Transverse colon (tissue), 4 donors: Measurements from ENCODE around the gene CNTN4. TPM values are rescaled to one million over a fixed set of nuclear protein-coding genes. Genes with fewer than 3 reads are reported as not detected.

ENCODE experiments used
- DNase-seq: peaks from one replicate; pipeline ENCODE4 v3.0.0-alpha.2; 2019
- H3K27ac ChIP-seq, 4 donors: fragments of 200-600 bp; sonication (generic); 2 replicates each; pipeline ENCODE4 v1.5.1; 2016 to 2018; ENCODE audit warnings: inconsistent platforms in 4 of 4
- H3K27me3 ChIP-seq: fragments of 200-600 bp; sonication (generic); 2 replicates; pipeline ENCODE4 v1.5.1; 2017; ENCODE audit warnings: inconsistent platforms
- H3K36me3 ChIP-seq, 4 donors: fragments of 200-600 bp; sonication (generic); 2 replicates each; pipeline ENCODE4 v1.5.1; 2017 to 2019; ENCODE audit warnings: inconsistent platforms in 4 of 4
- H3K4me1 ChIP-seq, 4 donors: fragments of 200-600 bp; sonication (generic); 2 replicates each; pipeline ENCODE4 v1.5.1; 2017 to 2020; ENCODE audit warnings: inconsistent platforms in 4 of 4
- H3K4me3 ChIP-seq, 4 donors: fragments of 200-600 bp; sonication (generic); 1 replicate in 1 of 4; 2 replicates in 3 of 4; pipeline versions ENCODE4 v1.5.1 to v1.6.1; 2017 to 2019; ENCODE audit warnings: inconsistent platforms in 4 of 4
- H3K9me3 ChIP-seq, 2 donors: fragments of 200-600 bp; sonication (generic); 2 replicates each; pipeline ENCODE4 v1.5.1; 2017 to 2019; ENCODE audit warnings: inconsistent platforms in 2 of 2
- EP300 ChIP-seq: sonication (generic); formaldehyde crosslinking; IDR thresholded peaks from one replicate; pipeline ENCODE4 v1.6.1; 2017; ENCODE audit warnings: antibody characterized with exemption, low read depth
- POLR2A ChIP-seq: fragments of 450-650 bp; IDR thresholded peaks from one replicate; pipeline ENCODE4 v1.6.1; 2016; ENCODE audit warnings: antibody characterized with exemption, mild to moderate bottlenecking, moderate library complexity
- POLR2AphosphoS5 ChIP-seq, 3 donors: sonication (generic); formaldehyde crosslinking; IDR thresholded peaks; one replicate each; pipeline ENCODE4 v1.6.1; 2016; ENCODE audit warnings: antibody characterized with exemption in 3 of 3
- WGBS, 2 donors: methylation state at CpG; one replicate each; pipeline ENCODE4 v1.1.5; 2018; ENCODE audit warnings: low coverage in 1 of 2; 5-methylcytosine and 5-hydroxymethylcytosine counted together
- in situ Hi-C, 4 donors: fragments of 200-750 bp; cut with MboI; loops; one replicate each; pipeline versions ENCODE4 v1.15.0 to v1.15.1; 2017; ENCODE audit warnings: low sequenced_read_pairs in 3 of 4, low pct_ligation_motif_present in 1 of 4, low pct_unique_long_range_greater_than_20kb in 1 of 4
- intact Hi-C: fragments of 100-400 bp; cut with DNase I; formaldehyde crosslinking; loops from one replicate; pipeline ENCODE4 v1.15.1; 2023; ENCODE audit warnings: low total_unique reads
- total RNA-seq, 4 donors: library from RNA; depleted of rRNA; stranded (reverse); fragments of >200 nt; gene quantifications; one replicate each; pipeline ENCODE4 v1.1.0, GENCODE V29; 2016
- TF ChIP-seq, protein P1 (sequence below), 5 experiments: fragments of 200-600 bp in 3 of 5; fragments of 450-650 bp in 2 of 5; sonication (generic) in 3 of 5; IDR thresholded peaks; 1 replicate in 2 of 5; 2 replicates in 3 of 5; pipeline ENCODE4 v1.5.1; 2016 to 2017; ENCODE audit warnings: antibody characterized with exemption in 5 of 5, inconsistent platforms in 3 of 5, mild to moderate bottlenecking in 2 of 5, moderate library complexity in 1 of 5

The CNTN4 gene
- total RNA-seq, 4 donors from 2014 or later, result 17.6 to 49.0 (median 17.8) TPM

DNA sequence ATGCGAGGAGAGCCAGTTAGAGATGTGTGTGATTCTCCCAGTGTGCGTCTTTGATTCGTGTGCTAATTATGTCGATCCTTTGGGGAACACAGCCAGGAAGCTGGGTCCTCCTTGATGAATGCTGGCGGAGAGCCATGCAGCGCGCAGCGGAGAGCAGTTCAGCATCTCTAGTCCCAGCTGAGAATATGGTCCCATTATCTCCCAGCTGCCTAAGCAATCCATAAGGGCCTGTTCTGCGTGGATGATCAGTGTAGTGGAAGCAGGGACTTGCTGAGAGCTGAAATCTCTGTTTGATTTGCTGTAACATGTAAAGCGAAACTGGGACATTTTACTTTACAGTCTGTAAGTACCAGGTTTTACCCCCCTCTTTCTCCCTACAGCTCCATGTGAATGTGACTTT is 412.7 kb downstream of the CNTN4 start:
- TF ChIP-seq POLR2A (no peak), EP300 (no peak), POLR2AphosphoS5 (IDR thresholded peaks at IDR 0.05) (no peak)
- TF ChIP-seq, protein P1, sequence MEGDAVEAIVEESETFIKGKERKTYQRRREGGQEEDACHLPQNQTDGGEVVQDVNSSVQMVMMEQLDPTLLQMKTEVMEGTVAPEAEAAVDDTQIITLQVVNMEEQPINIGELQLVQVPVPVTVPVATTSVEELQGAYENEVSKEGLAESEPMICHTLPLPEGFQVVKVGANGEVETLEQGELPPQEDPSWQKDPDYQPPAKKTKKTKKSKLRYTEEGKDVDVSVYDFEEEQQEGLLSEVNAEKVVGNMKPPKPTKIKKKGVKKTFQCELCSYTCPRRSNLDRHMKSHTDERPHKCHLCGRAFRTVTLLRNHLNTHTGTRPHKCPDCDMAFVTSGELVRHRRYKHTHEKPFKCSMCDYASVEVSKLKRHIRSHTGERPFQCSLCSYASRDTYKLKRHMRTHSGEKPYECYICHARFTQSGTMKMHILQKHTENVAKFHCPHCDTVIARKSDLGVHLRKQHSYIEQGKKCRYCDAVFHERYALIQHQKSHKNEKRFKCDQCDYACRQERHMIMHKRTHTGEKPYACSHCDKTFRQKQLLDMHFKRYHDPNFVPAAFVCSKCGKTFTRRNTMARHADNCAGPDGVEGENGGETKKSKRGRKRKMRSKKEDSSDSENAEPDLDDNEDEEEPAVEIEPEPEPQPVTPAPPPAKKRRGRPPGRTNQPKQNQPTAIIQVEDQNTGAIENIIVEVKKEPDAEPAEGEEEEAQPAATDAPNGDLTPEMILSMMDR (IDR thresholded peaks at IDR 0.05), result no peak
- no peaks in the 10 kb centered on the region for H3K27me3 ChIP-seq
- intact Hi-C loops, result no loop called here
- no peaks in the 10 kb centered on the region for H3K4me1 ChIP-seq
- H3K9me3 ChIP-seq, result no peaks in the 10 kb centered on the region
- H3K36me3 ChIP-seq, result no peaks in the 10 kb centered on the region
- no peak for DNase-seq
- H3K27ac ChIP-seq, result no peak overlapping the region
- 57 to 80% methylated on average over 4 to 10 of the region's 10 CpGs for WGBS, 2 donors
- H3K4me3 ChIP-seq, result no peak overlapping the region
- in situ Hi-C loops, result no loop called here

GRCh38 chr3:2512881-2513280 is 414.2 kb downstream of the CNTN4 start:
- no peak overlapping the region for H3K4me3 ChIP-seq
- intact Hi-C loops, result no loop called here
- no peak for DNase-seq
- no peaks in the 10 kb centered on the region for H3K4me1 ChIP-seq
- no peaks in the 10 kb centered on the region for H3K9me3 ChIP-seq
- H3K27ac ChIP-seq, result no peak overlapping the region
- no peaks in the 10 kb centered on the region for H3K36me3 ChIP-seq
- WGBS, 2 donors, result 71 to 75% methylated on average over 2 of the region's 2 CpGs
- TF ChIP-seq POLR2A (no peak), POLR2AphosphoS5 (IDR thresholded peaks at IDR 0.05) (no peak), EP300 (no peak)
- TF ChIP-seq, protein P1 (IDR thresholded peaks at IDR 0.05), result no peak
- in situ Hi-C loops, result no loop called here
- H3K27me3 ChIP-seq, result no peaks in the 10 kb centered on the region

GRCh38 chr3:2513986-2514385 is 415.3 kb downstream of the CNTN4 start:
- intact Hi-C loops (no loop called here), in situ Hi-C loops (no loop called here)
- TF ChIP-seq EP300 (no peak), POLR2AphosphoS5 (IDR thresholded peaks at IDR 0.05) (no peak), POLR2A (no peak)
- TF ChIP-seq, protein P1 (IDR thresholded peaks at IDR 0.05), result no peak
- Histone ChIP-seq H3K27ac (no peak overlapping the region), H3K9me3 (no peaks in the 10 kb centered on the region), H3K4me3 (no peak overlapping the region), H3K27me3 (no peaks in the 10 kb centered on the region), H3K36me3 (no peaks in the 10 kb centered on the region), H3K4me1 (no peaks in the 10 kb centered on the region)
- no peak for DNase-seq
- 49 to 80% methylated on average over 1 to 4 of the region's 4 CpGs for WGBS, 2 donors

GRCh38 chr3:2516762-2517441 is 418.2 kb downstream of the CNTN4 start:
- TF ChIP-seq POLR2AphosphoS5 (IDR thresholded peaks at IDR 0.05) (no peak), EP300 (no peak), POLR2A (no peak)
- TF ChIP-seq, protein P1 (IDR thresholded peaks at IDR 0.05), result no peak
- Histone ChIP-seq H3K36me3 (no peaks in the 10 kb centered on the region), H3K4me1 (no peaks in the 10 kb centered on the region), H3K4me3 (no peak overlapping the region), H3K27me3 (no peaks in the 10 kb centered on the region), H3K27ac (no peak overlapping the region), H3K9me3 (no peaks in the 10 kb centered on the region)
- intact Hi-C loops, result loop anchor here (2.0 kb wide), 1 partner anchor 72 kb away; no protein-coding TSS in a partner anchor
- in situ Hi-C loops, result no loop called here
- DNase-seq, result no peak
- WGBS, 2 donors, result 86% methylated on average over 1 of the region's 1 CpG; no CpG with 5 or more reads in 1 of the 2 donors
